Cardiac atrium fibroblast (primary cell): ENCODE results near the gene MCHR1. TPM values are rescaled to one million over a fixed set of nuclear protein-coding genes. Genes with fewer than 3 reads are reported as not detected.

Source experiments
- total RNA-seq: library from RNA; depleted of rRNA; stranded (reverse); fragments of >200 nt; gene quantifications from 2 replicates; pipeline ENCODE4 v1.2.3, GENCODE V29; 2015

MCHR1 gene
- total RNA-seq: 0.72 and 8.6 TPM in 2 replicates

DNA sequence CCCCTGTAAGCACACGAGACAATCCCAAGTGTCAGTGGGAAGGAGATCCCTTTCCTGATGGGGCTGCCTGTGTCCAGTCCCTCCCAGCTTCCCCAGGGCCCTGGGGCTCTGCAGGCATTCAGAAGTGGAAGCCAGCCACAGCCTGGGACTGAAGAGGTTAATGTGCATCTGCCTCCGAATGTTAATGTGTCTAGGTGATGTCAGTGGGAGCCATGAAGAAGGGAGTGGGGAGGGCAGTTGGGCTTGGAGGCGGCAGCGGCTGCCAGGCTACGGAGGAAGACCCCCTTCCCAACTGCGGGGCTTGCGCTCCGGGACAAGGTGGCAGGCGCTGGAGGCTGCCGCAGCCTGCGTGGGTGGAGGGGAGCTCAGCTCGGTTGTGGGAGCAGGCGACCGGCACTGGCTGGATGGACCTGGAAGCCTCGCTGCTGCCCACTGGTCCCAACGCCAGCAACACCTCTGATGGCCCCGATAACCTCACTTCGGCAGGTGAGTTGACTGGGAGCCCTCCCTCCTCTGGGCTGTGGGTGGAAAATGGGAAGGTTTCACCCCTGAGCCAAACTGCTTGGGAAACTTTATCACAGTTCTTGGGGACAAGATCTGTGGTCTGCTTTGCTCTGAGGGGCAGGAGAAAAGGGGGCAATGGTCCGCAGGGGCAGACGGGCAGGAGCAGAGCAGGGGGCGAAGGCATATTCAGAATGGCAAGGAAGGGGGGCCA is at the start of gene MCHR1:
TSS of gene MCHR1 (plus strand) at position 236 of the 715 bp plus-strand sequence. CDS start at position 405, 169 bp downstream.

GRCh38 chr22:40636380-40637182 is 42.7 kb upstream of the MCHR1 start, which contains the start of gene MRTFA:
Gene MRTFA (minus strand): TSS chr22:40636719.

Other genes with a start within 250 kb of the MCHR1 start
- gene MRTFA, start 42.8 kb upstream of the MCHR1 start, total RNA-seq: 38.3 and 56.1 TPM in 2 replicates
- 15.7 and 23.5 TPM in 2 replicates for gene SLC25A17, start 139.9 kb downstream of the MCHR1 start, total RNA-seq
- gene ST13, start 177.2 kb downstream of the MCHR1 start, total RNA-seq: 89.0 and 102 TPM in 2 replicates
- 6.1 and 7.0 TPM in 2 replicates for gene XPNPEP3, start 177.7 kb downstream of the MCHR1 start, total RNA-seq
- gene DNAJB7, start 182.6 kb downstream of the MCHR1 start, total RNA-seq: not detected in 2 replicates